8988T (cell line): Measurements from ENCODE around the gene PRRX2.
A peak's percentile ranks its signal among the peaks of the same experiment; 100 is the strongest.

Source experiments
- DNase-seq: peaks from one replicate; pipeline ENCODE4 v3.0.0; 2011

Gene PRRX2

DNA sequence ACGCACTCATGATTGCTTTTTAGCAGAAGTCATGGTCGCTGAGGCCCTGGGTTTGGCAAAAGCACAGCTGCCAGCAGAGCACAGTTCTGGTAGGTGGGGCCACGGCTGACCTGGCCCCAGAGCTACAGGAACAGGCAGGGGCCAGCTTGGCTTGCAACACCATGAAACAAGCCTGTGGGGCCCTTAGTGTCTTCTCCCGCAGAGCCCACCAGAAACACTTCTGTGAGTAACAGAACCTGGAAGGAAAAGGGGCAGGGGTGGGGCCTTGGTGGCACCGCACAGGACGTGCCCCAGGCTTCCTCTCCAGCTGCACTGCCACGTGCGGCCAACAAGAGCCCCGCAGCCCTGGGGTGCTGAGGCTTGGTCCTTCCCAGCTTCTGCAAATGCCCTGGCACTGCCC, 28.3 kb upstream of the PRRX2 start:
- no peak for DNase-seq

- DNase-seq = no peak
Measured at GRCh38 chr9:129637673-129638439, 27.6 kb upstream of the PRRX2 start.

DNA sequence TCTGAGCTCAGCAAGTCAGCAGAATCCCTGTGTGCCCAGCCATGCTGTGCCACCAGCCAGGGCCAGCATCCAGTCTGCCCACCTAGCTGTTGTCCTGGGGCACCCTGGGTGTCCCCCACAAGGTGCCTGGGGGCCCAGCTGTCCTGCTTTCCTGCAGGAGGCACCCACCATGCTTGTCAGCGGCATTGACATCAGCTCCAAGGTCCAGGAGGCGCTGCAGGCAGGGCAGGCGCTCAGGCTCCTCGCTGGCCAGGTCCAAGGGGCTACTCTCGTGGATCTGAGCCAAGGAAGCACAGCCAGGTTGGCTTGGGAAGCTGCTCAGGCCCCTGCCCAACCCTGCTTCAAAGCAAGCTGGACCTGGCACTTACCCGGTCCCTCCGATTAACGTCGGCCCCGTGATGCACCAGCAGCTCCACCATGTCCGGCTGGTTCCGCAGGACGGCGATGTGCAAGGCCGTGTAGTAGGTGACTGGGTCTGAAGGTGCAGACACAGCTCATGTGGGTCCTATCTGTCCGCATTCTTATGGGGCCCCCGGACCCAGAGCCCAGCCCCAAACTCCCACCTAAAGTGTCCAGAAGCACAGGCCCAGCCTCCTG, 26.3 kb upstream of the PRRX2 start:
- no peak for DNase-seq

- no peak for DNase-seq
Measured at GRCh38 chr9:129639756-129640085, 25.7 kb upstream of the PRRX2 start.

- no peak for DNase-seq
Measured at GRCh38 chr9:129640086-129640870, 25.2 kb upstream of the PRRX2 start.

- no peak for DNase-seq
Measured at GRCh38 chr9:129640871-129641749, 24.3 kb upstream of the PRRX2 start.

DNA sequence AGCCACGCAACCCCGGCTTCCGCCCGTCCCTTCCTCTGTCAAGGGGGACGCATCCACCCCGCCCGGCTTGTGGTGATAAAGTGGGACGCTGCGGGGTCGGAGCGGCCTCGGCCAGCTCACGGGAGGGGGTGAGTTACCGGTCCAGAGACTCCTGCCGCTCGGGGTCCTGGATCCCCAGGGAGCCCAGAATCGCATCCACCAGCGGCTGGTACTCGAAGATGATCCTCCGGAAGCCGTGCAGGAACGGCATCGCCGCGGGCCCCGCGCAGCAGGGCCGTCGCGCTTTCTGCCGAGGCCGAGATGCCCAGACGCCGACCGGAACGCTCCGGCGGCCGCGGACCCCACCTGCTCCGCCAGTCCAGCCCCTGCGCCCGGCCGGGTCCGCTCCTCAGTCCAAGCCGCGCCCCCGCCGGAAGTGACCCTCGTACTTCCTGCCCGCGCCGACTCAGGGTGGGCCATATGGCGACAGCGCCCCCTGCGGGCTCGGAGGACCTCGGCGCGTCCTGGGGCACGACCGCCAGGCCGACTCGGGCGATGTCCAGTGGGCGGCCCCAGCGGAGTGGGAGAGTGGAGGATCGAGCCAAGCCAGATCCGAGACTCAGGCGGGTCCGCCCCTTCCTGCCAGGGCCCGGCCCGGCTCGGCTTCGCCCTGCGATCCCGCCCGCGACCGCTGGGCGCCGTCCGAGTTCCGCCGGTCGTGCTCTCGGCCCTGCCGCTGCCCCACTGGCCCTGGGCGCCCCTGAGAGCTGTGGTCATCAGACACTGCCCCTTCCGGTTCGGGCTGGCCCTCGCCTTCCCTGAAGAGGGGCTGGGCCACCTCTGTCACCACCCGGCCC, 23.5 kb upstream of the PRRX2 start, which contains the start of gene ASB6:
Gene ASB6 (minus strand): TSS at position 402 of the 836 bp plus-strand sequence. CDS start 152 bp downstream, at position 250.
- peak; percentile 100 for DNase-seq

DNA sequence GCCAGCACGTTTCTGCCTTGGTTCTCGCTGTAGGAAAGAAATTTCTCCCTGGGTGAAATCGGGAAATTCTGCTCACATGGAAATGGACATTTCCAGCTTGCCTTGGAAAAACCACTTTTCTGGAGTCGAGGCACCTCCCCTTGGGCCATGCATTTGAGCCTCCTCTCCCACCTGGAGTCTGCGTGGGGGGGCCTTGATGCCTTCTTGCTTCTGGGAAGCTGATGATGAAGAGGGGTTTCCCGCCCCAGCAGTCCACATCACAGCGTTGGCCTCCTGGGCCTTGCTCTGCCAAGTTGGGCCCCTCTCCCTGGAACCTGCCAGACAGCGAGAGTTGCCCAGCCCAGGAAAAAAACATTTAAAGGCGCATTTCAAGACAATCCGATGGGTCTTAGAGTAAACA, 21.7 kb upstream of the PRRX2 start:
- no peak for DNase-seq

- DNase-seq = no peak
Measured at GRCh38 chr9:129644365-129644764, 21.1 kb upstream of the PRRX2 start.

DNA sequence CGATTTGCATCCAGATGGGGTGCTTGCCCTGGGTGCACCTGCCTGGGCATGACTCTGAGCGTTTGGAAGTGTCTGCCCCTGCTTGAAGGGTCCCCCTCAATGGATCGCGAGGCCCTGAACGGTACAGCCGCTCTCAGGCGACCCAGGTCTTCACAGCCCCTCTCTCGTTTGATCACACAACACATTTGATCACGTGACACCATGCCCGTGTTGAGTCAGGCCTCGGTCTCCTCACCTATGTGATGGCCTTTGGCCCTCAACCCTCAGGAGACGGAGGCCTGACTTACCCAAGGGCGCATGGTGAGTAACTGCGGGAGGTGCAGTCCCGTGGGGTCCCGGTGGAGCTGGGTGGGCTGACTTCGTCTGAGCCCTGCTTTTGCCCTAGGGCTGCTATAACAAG, 20.5 kb upstream of the PRRX2 start:
- DNase-seq = no peak

- DNase-seq = no peak
Measured at GRCh38 chr9:129646252-129646651, 19.2 kb upstream of the PRRX2 start.

GRCh38 chr9:129646654-129647053, 18.8 kb upstream of the PRRX2 start:
- no peak for DNase-seq

DNA sequence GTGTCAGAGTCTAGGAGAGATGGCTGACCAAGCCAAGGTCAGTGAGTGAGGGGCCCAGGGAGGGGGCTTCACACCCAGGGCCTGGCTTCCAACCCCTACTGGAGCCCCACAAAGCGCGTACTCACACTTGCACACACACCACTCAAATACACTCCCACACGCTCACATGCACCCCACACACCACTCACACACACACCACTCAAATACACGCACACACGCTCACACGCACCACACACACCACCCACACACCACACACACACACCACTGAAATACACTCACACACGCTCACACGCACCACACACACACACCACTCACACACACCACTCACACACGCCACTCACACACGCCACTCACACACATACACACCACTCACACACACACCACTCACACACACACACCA, 17.8 kb upstream of the PRRX2 start:
- DNase-seq = no peak

- no peak for DNase-seq
Measured at GRCh38 chr9:129648092-129648763, 17.2 kb upstream of the PRRX2 start.

- DNase-seq = no peak
Measured at GRCh38 chr9:129648764-129649115, 16.7 kb upstream of the PRRX2 start.

- DNase-seq = no peak
Measured at GRCh38 chr9:129649726-129650679, 15.4 kb upstream of the PRRX2 start.

GRCh38 chr9:129650680-129651235, 14.7 kb upstream of the PRRX2 start:
- DNase-seq = no peak

GRCh38 chr9:129653823-129654553, 11.5 kb upstream of the PRRX2 start:
- DNase-seq = no peak

- DNase-seq = no peak
Measured at GRCh38 chr9:129654554-129655040, 10.8 kb upstream of the PRRX2 start.
